HG02642 (cell line): ENCODE results near the gene PRR14L.
"Not testable (repeated sequence)": the region's sequence is repeated elsewhere in the genome, so short reads cannot be mapped to it uniquely, and the experiment has no call there.

Source experiments
- ATAC-seq: cut with Tn5 transposase; IDR thresholded peaks from one replicate; pipeline ENCODE4 v1.9.1; 2021; ENCODE audit warnings: mild to moderate bottlenecking; ENCODE audit not compliant: unreplicated experiment, poor library complexity

Gene PRR14L

GRCh38 chr22:31742115-31742514 is 7.8 kb downstream of the PRR14L start:
- ATAC-seq: no peak

DNA sequence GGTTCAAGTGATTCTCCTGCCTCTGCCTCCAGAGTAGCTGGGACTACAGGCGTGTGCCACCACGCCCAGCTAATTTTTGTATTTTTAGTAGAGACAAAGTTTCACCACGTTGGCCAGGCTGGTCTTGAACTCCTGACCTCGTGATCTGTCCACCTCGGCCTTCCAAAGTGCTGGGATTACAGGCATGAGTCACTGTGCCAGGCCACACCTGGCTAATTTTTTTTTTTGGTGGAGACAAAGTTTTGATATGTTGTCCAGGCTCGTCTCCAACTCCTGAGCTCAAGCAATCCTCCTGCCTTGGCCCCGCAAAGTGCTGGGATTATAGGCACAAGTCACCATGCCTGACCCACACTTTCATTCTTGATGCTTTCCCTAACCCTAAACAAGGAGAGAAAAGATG is 9.6 kb downstream of the PRR14L start:
- not testable (repeated sequence) for ATAC-seq

DNA sequence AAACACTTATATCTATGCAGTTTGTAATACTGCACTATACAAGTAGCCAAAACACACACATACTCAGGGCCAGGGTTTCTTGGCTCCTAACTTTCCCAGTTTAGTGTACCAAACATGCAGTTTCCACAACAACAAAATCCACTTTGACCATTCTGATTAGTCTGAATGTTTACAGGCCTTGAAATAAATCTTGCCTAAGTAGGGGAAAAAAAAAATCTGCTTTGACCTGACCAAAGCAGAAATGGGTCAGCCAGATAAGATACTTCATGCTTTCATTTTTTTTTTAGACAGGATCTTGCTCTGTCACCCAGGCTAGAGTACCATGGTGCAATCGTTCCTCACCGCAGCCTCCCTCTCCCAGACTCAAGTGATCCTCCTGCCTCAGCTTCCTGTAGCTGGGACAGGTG is 10.1 kb downstream of the PRR14L start:
- ATAC-seq: no peak

- ATAC-seq: no peak
These were observed 11.4 kb downstream of the PRR14L start for GRCh38 chr22:31738566-31738965.

DNA sequence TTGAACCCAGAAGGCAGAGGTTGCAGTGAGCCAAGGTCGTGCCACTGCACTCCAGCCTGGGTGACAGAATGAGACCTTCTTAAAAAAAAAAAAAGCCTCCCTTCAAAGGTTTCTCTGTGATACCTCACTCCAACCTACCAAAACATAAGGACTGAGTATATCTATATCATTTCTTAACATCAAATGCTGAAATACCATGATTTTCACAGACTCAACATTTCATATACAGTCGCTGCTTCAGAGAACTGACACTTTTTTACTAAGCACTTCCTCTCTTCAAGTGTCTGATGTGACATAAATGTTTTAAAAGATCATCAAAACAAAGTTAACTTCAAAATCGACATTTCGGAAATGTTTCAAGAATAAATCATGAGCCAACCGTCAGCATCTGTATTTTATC is 12.0 kb downstream of the PRR14L start:
- ATAC-seq: no peak

DNA sequence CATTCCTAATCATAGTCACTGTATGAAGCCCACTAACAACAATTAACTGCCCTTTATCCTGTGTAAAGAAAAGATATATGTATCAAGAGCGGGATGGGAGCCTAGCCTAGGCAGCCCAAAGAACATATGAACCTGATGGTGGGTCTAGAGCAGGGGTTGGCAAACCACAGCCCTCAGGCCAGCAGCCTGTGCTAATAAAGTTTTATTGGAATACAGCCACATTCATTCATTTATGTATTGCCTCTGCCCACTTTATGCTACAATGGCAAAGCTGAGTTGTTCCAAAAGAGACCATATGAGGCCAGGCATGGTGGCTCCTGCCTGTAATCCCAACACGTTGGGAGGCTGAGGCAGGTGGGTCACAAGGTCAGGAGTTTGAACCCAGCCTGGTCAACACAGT is 13.5 kb downstream of the PRR14L start:
- no peak for ATAC-seq

GRCh38 chr22:31734512-31734911 is 15.4 kb downstream of the PRR14L start:
- ATAC-seq: no peak

- no peak for ATAC-seq
These were observed 16.3 kb downstream of the PRR14L start for GRCh38 chr22:31733580-31734079.

GRCh38 chr22:31732089-31732829 is 17.7 kb downstream of the PRR14L start:
- no peak for ATAC-seq

DNA sequence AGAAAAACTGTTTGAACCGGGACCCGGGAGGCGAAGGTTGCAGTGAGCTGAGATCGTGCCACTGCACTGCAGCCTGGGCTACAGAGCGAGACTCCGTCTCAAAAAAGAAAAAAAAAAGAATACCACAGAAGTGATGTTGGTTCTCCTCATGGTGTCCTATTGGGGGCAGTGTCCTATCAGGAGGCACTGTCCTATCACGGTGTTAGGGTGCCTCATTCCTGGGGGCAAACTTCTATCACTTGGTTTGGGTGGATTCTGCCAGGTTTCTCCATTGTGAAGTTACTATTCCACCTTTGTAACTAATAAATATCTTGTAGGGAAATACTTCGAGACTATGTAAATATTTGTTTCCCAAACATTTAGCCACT is 19.6 kb downstream of the PRR14L start:
- ATAC-seq: no peak

GRCh38 chr22:31728857-31729256 is 21.1 kb downstream of the PRR14L start:
- ATAC-seq: no peak

GRCh38 chr22:31726692-31727091 is 23.2 kb downstream of the PRR14L start:
- no peak for ATAC-seq

- no peak for ATAC-seq
These were observed 26.2 kb downstream of the PRR14L start for GRCh38 chr22:31723723-31724122.

- ATAC-seq: no peak
These were observed 30.0 kb downstream of the PRR14L start for GRCh38 chr22:31719850-31720471.

GRCh38 chr22:31715147-31715778 is 34.7 kb downstream of the PRR14L start:
- ATAC-seq: no peak

DNA sequence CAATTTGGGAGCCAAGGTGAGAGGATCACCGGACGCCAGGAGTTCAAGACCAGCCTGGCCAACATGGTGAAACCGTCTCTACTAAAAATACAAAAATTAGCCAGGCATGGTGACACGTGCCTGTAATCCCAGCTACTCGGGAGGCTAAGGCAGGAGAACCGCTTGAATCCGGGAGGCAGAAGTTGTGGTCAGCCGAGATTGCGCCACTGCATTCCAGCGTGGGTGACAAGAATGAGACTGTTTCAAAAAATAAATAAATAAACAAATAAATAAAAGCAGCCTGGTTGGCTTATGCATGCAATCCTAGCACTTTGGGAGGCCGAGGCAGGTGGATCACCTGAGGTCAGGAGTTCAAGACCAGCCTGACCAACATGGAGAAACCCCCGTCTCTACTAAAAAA is 38.7 kb downstream of the PRR14L start:
- not testable (repeated sequence) for ATAC-seq

DNA sequence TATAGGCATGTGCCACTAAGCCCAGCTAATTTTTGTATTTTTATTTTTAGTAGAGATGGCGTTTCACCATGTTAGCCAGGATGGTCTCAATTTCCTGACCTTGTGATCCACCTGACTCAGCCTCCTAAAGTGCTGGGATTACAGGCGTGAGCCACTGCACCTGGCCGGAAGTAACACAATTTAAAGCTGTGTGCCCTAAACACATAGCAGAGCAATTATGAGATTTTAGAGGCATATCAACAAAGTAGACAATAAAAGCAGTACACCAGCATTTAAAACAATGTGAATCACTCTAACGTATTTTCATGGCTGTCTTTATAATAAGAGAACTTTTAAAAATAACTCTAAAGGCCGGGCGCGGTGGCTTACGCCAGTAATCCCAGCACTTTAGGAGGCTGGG is 42.4 kb downstream of the PRR14L start:
- ATAC-seq: no peak

DNA sequence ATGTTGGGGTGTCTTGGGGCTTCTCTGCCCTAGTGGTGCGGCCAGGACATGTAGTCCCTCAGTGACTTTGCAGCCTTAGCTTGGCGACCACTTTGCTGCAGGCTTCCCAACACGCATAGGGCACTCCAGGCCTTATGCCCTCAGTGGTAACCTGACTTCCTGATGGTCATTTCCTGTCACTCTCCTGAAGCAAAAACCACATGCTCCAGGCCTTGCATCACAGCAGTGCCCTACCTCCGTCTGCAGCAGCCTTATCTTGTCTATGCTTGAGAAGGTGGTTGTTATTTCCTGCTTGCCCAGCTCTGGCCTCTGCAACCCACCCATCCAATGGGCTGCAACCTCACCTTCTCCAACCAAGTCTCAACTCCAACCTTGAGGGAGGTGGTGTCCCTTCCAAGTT is 54.5 kb downstream of the PRR14L start:
- no peak for ATAC-seq

DNA sequence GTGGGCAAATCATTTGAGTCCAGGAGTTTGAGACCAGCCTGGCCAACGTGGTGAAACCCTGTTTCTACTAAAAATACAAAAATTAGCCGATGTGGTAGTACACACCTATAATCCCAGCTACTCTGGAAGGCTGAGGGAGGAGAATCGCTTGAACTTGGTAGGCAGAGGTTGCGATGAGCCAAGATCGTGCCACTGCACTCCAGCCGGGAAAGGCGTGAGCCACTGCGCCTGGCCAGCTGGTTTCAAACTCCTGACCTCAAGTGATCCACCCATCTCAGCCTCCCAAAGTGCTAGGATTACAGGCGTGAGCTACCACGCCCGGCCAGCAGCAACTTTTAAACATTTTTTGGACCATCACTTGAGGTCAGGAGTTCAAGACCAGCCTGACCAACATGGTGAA is 55.9 kb downstream of the PRR14L start:
- ATAC-seq: not testable (repeated sequence)

- no peak for ATAC-seq
These were observed 57.6 kb downstream of the PRR14L start for GRCh38 chr22:31692186-31692886.

DNA sequence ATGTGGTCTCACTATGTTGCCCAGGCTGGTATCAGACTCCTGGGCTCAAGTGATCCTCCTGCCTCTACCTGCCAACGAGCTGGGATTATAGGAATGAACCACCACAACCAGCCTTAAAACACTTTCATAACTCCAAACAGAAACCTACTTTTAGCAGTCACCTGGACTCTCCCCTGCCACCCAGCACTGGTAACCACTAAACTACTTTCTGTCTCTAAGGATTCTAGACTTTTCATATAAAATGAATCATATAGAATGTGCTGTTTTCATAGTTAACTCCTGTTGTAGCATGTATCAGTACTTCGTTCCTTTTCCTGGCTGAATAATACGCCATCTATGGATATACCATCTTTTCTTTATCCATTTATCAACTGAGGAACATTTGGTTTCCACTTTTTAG is 58.5 kb downstream of the PRR14L start:
- ATAC-seq: no peak
